Panc1 (cell line): ENCODE results near the gene EFCAB9. TPM values are rescaled to one million over a fixed set of nuclear protein-coding genes. Genes with fewer than 3 reads are reported as not detected.

ENCODE experiments used
- ATAC-seq: fragments of 200-7000 bp; cut with Tn5 transposase; 2 replicates; pipeline ENCODE4 v1.9.1; 2020; ENCODE audit warnings: mild to moderate bottlenecking, moderate library complexity
- BruUV-seq: library from RNA; stranded (reverse); fragments of 400-500 nt; replicated peaks from 2 replicates; lab custom pipeline; 2021; lab: Mats Ljungman, UMichigan
- CTCF ChIA-PET: fragments of 300-600 bp; sonication (Branson Sonifier 250); formaldehyde crosslinking; loops from one replicate; lab custom pipeline; 2022; ENCODE audit warnings: antibody characterized with exemption; lab: Charles Lee
- POLR2A ChIA-PET: fragments of 300-600 bp; sonication (Branson Sonifier 250); formaldehyde crosslinking; loops from one replicate; lab custom pipeline; 2022; ENCODE audit warnings: antibody characterized with exemption; lab: Charles Lee
- DNase-seq: peaks from one replicate; pipeline ENCODE4 v3.0.0-alpha.2; 2010; ENCODE audit warnings: low read depth, low spot score
- H3K27ac ChIP-seq: 2 replicates; pipeline ENCODE4 v1.5.1; 2011; ENCODE audit warnings: mild to moderate bottlenecking, low read length, inconsistent platforms
- H3K27me3 ChIP-seq: fragments of 200-500 bp; sonication (Bioruptor generic); 2 replicates; pipeline ENCODE4 v1.6.0; 2014; ENCODE audit warnings: low read length, inconsistent platforms; ENCODE audit not compliant: control insufficient read depth, insufficient read depth
- H3K36me3 ChIP-seq: fragments of 200-500 bp; sonication (Bioruptor generic); 2 replicates; pipeline ENCODE4 v1.5.1; 2014; ENCODE audit warnings: inconsistent platforms, mild to moderate bottlenecking, low read length, moderate library complexity; ENCODE audit not compliant: control insufficient read depth, insufficient read depth
- H3K4me1 ChIP-seq: 2 replicates; pipeline ENCODE4 v1.5.1; 2011; ENCODE audit warnings: inconsistent platforms, mild to moderate bottlenecking, low read length, moderate library complexity; ENCODE audit not compliant: control insufficient read depth, insufficient read depth
- H3K4me3 ChIP-seq, 2 experiments: 2 replicates each; pipeline ENCODE4 v1.5.1; 2011 to 2012; ENCODE audit warnings: low read depth in 2 of 2, low read length in 2 of 2, mild to moderate bottlenecking in 2 of 2, inconsistent platforms in 1 of 2, moderate library complexity in 1 of 2
- H3K9me3 ChIP-seq: fragments of 200-500 bp; sonication (Bioruptor generic); 2 replicates; pipeline ENCODE4 v1.5.1; 2014; ENCODE audit warnings: low read depth, mild to moderate bottlenecking, inconsistent platforms, low read length, moderate library complexity; ENCODE audit not compliant: control insufficient read depth, insufficient read depth
- CTCF ChIP-seq: fragments of 450-650 bp; IDR thresholded peaks from 2 replicates; pipeline ENCODE4 v1.5.1; 2017; ENCODE audit warnings: mild to moderate bottlenecking
- POLR2AphosphoS5 ChIP-seq: IDR thresholded peaks from 2 replicates; pipeline ENCODE4 v1.6.1; 2012; ENCODE audit warnings: mild to moderate bottlenecking, low read depth, low read length, moderate library complexity
- REST ChIP-seq, 2 experiments: IDR thresholded peaks; 2 replicates each; pipeline ENCODE4 v1.6.1; 2011 to 2012; ENCODE audit warnings: low read depth in 2 of 2, control low read depth in 1 of 2, low read length in 1 of 2, mild to moderate bottlenecking in 1 of 2, moderate library complexity in 1 of 2; ENCODE audit not compliant: insufficient read depth in 1 of 2
- SIN3A ChIP-seq: IDR thresholded peaks from 2 replicates; pipeline ENCODE4 v1.6.1; 2012; ENCODE audit warnings: low read depth, mild to moderate bottlenecking, low read length, moderate library complexity, borderline replicate concordance; ENCODE audit not compliant: insufficient read depth
- TCF7L2 ChIP-seq: IDR thresholded peaks from 2 replicates; pipeline ENCODE4 v1.6.1; 2011; ENCODE audit warnings: mild to moderate bottlenecking, low read depth, low read length, inconsistent platforms
- in situ Hi-C: cut with HindIII; loops from 2 replicates; pipeline ENCODE4 v1.10.0; 2016; ENCODE audit warnings: low sequenced_read_pairs, low pct_unique_long_range_greater_than_20kb
- intact Hi-C: fragments of 100-400 bp; cut with micrococcal nuclease; formaldehyde crosslinking; loops from one replicate; pipeline ENCODE4 v1.10.0; 2022; ENCODE audit not compliant: unreplicated experiment
- total RNA-seq: library from RNA; stranded (reverse); gene quantifications from one replicate; pipeline ENCODE4 v1.2.1, GENCODE V29; 2021; ENCODE audit not compliant: unreplicated experiment

The EFCAB9 gene
- total RNA-seq, 1 experiment from 2014 or later: not detected

- ChIA-PET POLR2A (no interaction called here), CTCF (interaction anchor here (1.6 kb wide), 1 partner anchor 82 kb away, joined by 5 read pairs; no protein-coding TSS in a partner anchor)
- H3K27me3 ChIP-seq: no peaks in the 10 kb centered on the region
- H3K4me1 ChIP-seq: no peaks in the 10 kb centered on the region
- intact Hi-C loops (no loop called here), in situ Hi-C loops (no loop called here)
- DNase-seq: no peak
- no peak overlapping the region for H3K27ac ChIP-seq
- H3K9me3 ChIP-seq: no peaks in the 10 kb centered on the region
- H3K36me3 ChIP-seq: peaks cover 10% of the 10 kb centered on the region
- TF ChIP-seq SIN3A: no peak
- TF ChIP-seq TCF7L2: no peak
- TF ChIP-seq REST (IDR thresholded peaks at IDR 0.05; ENCODE audit: insufficient read depth in 1 of 2, low read depth in 2 of 2, low read length in 1 of 2): no peak
- no peak for TF ChIP-seq CTCF
- no peak for TF ChIP-seq POLR2AphosphoS5
- ATAC-seq: no peak
- H3K4me3 ChIP-seq: no peak overlapping the region
- BruUV-seq: no TSS peak
Observed at GRCh38 chr5:172211676-172212075, 17.7 kb downstream of the EFCAB9 start.

- TF ChIP-seq CTCF (no peak), SIN3A (no peak), TCF7L2 (no peak), POLR2AphosphoS5 (no peak), REST (IDR thresholded peaks at IDR 0.05; ENCODE audit: insufficient read depth in 1 of 2, low read depth in 2 of 2, low read length in 1 of 2) (no peak)
- Histone ChIP-seq H3K27ac (no peak overlapping the region), H3K27me3 (no peaks in the 10 kb centered on the region), H3K36me3 (peaks cover 10% of the 10 kb centered on the region), H3K4me1 (no peaks in the 10 kb centered on the region), H3K9me3 (no peaks in the 10 kb centered on the region), H3K4me3 (no peak overlapping the region)
- ATAC-seq (no peak), DNase-seq (no peak)
- in situ Hi-C loops: no loop called here
- CTCF ChIA-PET: interaction anchor here (0.5 kb wide), 1 partner anchor 154 kb away, joined by 5 read pairs; no protein-coding TSS in a partner anchor
- POLR2A ChIA-PET: no interaction called here
- BruUV-seq: no TSS peak
- intact Hi-C loops: no loop called here
Observed at GRCh38 chr5:172213126-172213525, 19.2 kb downstream of the EFCAB9 start.
